ENCODE results near the gene IMMP2L.

IMMP2L gene

GRCh38 chr7:111558991-111559390 lies 3.3 kb downstream of the IMMP2L start:
- in situ Hi-C loops (cut with HindIII; ENCODE audit: low sequenced_read_pairs), result no loop called here
- DNase-seq (ENCODE audit: low read depth, low spot score), result peak; percentile 16
- no peak overlapping the region for H3K4me3 ChIP-seq (ENCODE audit: low read depth, low read length)
- TF ChIP-seq CTCF (IDR thresholded peaks at IDR 0.05; ENCODE audit: low read depth, low read length), result no peak

GRCh38 chr7:111556977-111557376 lies 5.3 kb downstream of the IMMP2L start:
- H3K4me3 ChIP-seq (ENCODE audit: low read depth, low read length), result no peak overlapping the region
- TF ChIP-seq CTCF (IDR thresholded peaks at IDR 0.05; ENCODE audit: low read depth, low read length), result no peak
- in situ Hi-C loops (cut with HindIII; ENCODE audit: low sequenced_read_pairs), result no loop called here
- DNase-seq (ENCODE audit: low read depth, low spot score), result no peak

GRCh38 chr7:111554086-111554485 lies 8.2 kb downstream of the IMMP2L start:
- DNase-seq (ENCODE audit: low read depth, low spot score), result no peak
- in situ Hi-C loops (cut with HindIII; ENCODE audit: low sequenced_read_pairs), result no loop called here
- no peak for TF ChIP-seq CTCF (IDR thresholded peaks at IDR 0.05; ENCODE audit: low read depth, low read length)
- no peak overlapping the region for H3K4me3 ChIP-seq (ENCODE audit: low read depth, low read length)

- no peak for DNase-seq (ENCODE audit: low read depth, low spot score)
- no peak overlapping the region for H3K4me3 ChIP-seq (ENCODE audit: low read depth, low read length)
- TF ChIP-seq CTCF (IDR thresholded peaks at IDR 0.05; ENCODE audit: low read depth, low read length), result no peak
- in situ Hi-C loops (cut with HindIII; ENCODE audit: low sequenced_read_pairs), result no loop called here
Measured at GRCh38 chr7:111541067-111541466, 21.2 kb downstream of the IMMP2L start.

- in situ Hi-C loops (cut with HindIII; ENCODE audit: low sequenced_read_pairs), result no loop called here
- TF ChIP-seq CTCF (IDR thresholded peaks at IDR 0.05; ENCODE audit: low read depth, low read length), result no peak
- DNase-seq (ENCODE audit: low read depth, low spot score), result no peak
- no peak overlapping the region for H3K4me3 ChIP-seq (ENCODE audit: low read depth, low read length)
Measured at GRCh38 chr7:111540199-111540815, 22.0 kb downstream of the IMMP2L start.

- no peak overlapping the region for H3K4me3 ChIP-seq (ENCODE audit: low read depth, low read length)
- DNase-seq (ENCODE audit: low read depth, low spot score), result no peak
- TF ChIP-seq CTCF (IDR thresholded peaks at IDR 0.05; ENCODE audit: low read depth, low read length), result no peak
- in situ Hi-C loops (cut with HindIII; ENCODE audit: low sequenced_read_pairs), result no loop called here
Measured at GRCh38 chr7:111537134-111537533, 25.2 kb downstream of the IMMP2L start.
